ENCODE measurements around the gene OR2C1.

Gene OR2C1

DNA sequence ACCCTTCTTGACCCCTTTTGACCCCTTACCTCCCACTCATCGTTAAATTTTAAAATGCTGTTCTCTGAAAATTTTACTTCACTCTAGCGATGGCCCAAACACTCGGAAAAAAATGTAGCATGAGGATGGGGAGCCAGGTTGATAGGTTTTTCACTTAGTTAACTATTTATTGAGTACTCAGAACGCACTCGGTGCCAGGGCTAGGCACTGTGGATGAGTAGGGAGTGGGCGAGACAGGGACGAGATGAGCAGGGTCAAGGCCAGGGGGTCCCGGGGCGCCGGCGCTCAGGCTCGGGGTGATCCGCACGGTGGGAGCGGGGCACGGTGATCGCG is 44.7 kb downstream of the OR2C1 start:
- DNase-seq (ENCODE audit: low read depth in 3 of 3) = no peak

DNA sequence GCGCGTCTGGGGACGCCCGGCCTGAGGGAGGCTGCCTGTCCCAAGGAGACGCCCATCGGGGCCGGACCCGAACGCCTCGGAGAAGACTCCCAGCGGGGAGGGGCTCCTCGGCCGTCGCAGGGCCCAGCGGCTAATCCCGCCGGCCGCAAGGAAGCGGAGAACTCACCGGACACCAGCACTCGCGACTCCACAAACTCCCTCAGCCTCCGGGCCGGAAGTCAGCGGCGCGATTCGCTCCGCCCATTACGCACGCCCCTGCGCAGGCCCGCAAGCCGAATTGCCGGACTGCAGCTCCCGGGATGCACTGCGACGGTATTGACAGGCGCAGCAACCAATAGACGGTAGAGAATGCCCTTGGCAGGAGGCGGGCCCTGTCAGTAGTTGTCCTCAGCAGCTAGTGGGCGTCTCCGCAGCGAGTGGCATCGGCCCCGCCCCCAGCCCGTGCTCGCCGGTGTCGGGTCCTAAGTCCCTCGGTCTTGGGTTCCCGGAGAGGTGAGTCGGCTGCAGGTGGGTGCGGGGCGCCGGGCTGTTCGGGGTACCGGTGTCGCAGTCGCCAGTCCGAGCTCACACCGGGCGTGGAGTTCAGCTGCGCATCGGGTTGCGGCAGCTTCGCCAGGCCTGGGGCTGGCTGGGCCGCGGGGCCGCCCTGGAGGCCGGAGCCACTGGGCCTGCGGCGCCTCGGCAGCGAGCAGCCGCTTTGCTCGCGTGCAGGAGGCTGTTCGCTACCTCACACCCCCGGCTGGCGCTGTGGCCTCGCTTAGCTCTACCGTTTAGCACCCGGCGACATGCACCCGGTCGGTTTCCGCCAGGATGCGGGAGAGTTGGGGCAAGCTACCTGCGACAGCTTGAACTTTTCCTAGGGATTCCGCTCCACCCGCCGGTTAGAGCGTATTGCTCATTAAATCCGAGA is 45.3 kb downstream of the OR2C1 start, which contains the start of the genes ZNF174 and ZSCAN32:
ZNF174 (plus strand) TSS at position 437 of the 910 bp plus-strand sequence. CDS start 790 bp downstream, outside the sequence.
ZSCAN32 (minus strand) TSS at position 226 of the 910 bp plus-strand sequence. CDS start 3,447 bp downstream, outside the sequence.
- peak; percentile 97 to 98 (median 98) for DNase-seq (ENCODE audit: low read depth in 3 of 3)

DNA sequence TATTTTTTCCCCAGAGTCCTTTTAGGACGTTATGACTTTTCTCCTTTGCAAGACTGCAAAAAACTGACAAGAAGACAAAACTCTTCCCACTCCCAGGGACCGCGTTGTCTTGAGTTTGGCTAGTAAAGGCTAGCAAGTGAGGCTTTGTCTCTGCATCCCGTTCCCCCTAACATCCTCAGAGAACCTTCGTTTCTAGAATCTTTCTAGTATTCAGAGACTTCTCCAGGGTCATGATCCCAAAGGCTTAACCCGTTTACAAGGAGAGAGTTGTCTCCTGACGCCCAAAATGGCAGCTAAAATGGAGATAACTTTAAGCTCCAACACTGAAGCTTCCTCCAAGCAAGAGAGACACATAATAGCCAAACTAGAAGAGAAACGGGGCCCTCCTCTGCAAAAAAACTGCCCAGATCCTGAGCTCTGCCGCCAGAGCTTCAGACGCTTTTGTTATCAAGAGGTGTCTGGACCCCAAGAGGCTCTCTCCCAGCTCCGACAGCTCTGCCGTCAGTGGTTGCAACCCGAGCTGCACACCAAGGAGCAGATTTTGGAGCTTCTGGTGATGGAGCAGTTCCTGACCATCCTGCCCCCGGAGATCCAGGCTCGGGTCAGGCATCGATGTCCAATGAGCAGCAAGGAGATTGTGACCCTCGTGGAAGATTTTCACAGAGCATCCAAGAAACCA is 46.2 kb downstream of the OR2C1 start:
- DNase-seq (ENCODE audit: low read depth in 3 of 3) = no peak
